Measurements from ENCODE around the gene MAP3K9.

MAP3K9 gene

GRCh38 chr14:70785556-70785955 is 23.8 kb downstream of the MAP3K9 start:
- no peak for DNase-seq (ENCODE audit: low read depth in 2 of 2)

DNA sequence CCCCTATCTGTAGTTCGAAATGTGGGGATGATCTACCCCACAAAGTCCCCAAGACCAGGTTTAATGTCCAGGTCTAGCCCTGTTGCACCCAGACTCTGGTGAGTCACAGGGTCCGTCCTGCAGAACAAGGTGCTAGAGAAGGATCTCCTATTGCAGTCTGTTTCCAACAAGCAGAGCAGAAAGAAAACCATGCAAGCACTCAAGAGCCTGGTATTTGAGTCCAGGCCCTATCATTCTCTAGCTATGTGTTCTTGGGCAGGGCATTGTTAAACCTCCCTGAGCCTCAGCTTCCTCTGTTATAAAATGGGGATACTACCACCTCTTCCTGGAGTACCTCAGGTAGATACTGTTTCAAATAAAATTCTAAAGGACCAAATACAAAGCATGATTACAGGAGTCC is 24.4 kb downstream of the MAP3K9 start:
- DNase-seq (ENCODE audit: low read depth in 2 of 2) = no peak

GRCh38 chr14:70782361-70782760 is 27.0 kb downstream of the MAP3K9 start:
- DNase-seq (ENCODE audit: low read depth in 2 of 2) = no peak

- DNase-seq (ENCODE audit: low read depth in 2 of 2) = no peak
These were observed 28.8 kb downstream of the MAP3K9 start for GRCh38 chr14:70780396-70781075.

DNA sequence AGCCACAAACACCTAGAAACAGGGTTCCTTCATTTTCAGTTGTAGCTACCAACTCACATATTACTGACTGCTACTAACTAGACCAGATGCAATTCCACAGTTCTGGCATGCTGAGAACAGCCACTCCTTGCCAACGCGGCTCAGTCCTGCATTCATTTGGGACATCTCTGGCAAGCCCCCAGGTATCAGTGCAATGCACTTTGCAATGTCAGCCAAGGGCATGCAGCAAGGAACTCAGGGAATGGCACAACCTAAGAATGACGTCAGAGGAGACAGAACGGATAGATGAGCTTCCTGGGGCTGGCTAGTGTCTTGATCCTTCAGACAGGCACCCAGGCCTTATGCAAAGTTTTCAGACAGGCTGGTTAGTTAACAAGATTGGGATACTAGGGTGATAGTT is 29.6 kb downstream of the MAP3K9 start:
- no peak for DNase-seq (ENCODE audit: low read depth in 2 of 2)

DNA sequence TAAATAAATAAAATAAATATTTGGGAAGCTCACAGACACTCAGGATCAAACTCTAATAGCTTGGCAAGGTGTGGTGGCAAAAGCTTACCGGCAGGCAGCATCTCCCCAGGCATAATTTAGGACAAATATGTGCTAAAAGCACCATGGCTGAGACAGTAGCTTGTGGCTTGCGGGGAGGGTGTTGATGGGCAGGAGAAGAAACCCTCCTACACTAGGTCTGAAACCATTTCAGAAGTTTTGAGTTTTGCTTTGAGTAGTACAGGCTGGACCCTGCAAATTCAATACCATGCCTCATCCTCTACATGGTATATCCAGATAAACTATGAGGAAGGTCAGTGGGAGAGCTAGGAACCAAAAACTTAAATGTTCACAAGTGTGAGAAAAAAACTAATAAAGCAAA is 33.1 kb downstream of the MAP3K9 start:
- no peak for DNase-seq (ENCODE audit: low read depth in 2 of 2)

DNA sequence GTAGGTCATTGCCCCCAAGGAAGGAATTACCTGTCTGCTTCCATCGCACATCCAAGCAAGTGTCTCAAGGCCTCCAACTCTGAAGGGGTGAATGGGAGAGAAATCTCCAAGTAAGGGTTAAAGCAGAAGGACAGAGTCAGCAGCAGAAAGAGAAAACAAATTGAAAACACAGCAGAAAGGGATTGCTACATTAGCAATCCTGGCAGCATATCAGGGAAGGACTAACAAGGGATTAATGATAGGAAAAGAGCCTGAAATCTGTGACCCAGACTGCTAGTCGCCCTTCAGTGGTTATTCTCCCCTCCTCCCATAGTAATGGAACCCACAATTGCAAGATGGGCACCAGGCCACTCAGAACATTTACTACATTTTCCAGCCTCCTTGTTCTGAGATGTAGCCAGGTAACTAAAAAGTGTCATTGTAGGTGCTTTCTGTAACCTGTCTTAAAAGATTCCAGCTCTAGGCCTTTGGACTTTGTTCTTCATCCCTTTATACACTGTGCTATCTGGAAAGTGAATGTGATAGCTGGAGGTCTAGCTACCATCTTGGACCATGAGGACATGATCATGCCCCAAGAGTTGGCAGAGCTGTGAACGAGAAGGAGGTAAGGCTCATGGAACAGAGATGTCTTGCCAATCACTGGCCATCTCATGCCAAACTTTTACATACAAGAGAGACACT is 36.0 kb downstream of the MAP3K9 start:
- no peak for DNase-seq (ENCODE audit: low read depth in 2 of 2)

DNA sequence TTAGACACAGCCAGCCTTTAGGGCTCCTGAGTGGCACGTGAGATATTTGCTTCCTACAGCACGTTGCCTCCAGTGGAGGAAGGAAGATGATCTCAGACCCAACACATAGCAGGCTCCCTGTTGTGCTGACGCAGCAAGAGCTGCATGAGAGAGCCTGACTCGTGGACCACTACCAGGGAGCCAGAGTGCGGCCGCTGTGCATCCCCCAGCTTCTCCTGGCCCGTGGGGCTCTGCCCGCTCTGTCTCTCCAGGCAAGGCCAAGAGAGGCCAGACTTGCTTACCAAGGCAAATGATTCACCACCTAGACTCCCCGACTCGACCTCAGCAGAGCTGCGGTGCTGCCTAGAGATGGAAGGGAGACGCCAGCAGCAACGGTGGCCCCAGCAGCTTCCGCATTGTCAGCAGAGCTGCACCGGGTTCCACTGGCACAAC is 37.5 kb downstream of the MAP3K9 start:
- DNase-seq (ENCODE audit: low read depth in 2 of 2) = no peak

- no peak for DNase-seq (ENCODE audit: low read depth in 2 of 2)
These were observed 38.8 kb downstream of the MAP3K9 start for GRCh38 chr14:70770490-70770889.

- DNase-seq (ENCODE audit: low read depth in 2 of 2) = no peak
These were observed 49.9 kb downstream of the MAP3K9 start for GRCh38 chr14:70759398-70759797.

DNA sequence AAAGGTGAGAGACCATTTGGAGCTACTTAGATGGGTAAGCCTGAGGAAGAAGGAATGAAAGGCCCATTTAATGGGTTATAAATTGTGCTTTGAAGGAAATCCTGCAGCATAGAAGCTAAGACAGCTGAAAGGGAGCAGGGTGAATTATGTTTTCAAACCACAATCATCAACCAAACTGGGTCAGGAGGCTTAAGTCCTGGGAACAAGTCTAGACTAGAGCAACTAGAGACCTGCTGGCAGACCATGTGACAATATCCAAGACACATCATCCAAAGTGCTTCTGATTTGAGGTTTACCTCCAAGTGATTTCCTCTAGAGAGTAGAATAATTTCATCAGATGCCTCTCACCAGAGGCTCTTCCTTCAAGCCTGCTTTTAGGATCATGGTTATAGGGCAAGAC is 53.7 kb downstream of the MAP3K9 start:
- DNase-seq (ENCODE audit: low read depth in 2 of 2) = no peak

DNA sequence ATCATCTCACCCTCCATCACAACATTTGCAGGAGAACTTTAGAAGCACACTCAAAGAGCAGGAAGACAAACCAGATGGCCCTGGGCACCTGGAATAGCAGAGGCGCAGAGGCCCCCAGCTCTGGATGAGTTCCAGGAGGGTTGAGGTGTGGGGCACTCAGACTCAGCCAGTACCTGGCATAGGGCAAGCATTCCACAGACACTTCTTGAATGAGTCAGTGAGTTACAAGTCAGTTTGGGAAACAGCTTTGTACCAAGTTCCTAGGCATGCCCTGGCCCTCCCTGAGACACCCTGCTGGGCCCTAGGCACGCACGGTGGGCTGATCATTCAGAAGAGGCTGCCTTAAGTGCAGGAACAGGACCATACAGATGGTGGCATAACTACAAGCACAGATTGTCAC is 54.3 kb downstream of the MAP3K9 start:
- no peak for DNase-seq (ENCODE audit: low read depth in 2 of 2)

GRCh38 chr14:70753518-70753953 is 55.8 kb downstream of the MAP3K9 start:
- no peak for DNase-seq (ENCODE audit: low read depth in 2 of 2)

GRCh38 chr14:70748422-70748821 is 60.9 kb downstream of the MAP3K9 start:
- DNase-seq (ENCODE audit: low read depth in 2 of 2) = no peak

DNA sequence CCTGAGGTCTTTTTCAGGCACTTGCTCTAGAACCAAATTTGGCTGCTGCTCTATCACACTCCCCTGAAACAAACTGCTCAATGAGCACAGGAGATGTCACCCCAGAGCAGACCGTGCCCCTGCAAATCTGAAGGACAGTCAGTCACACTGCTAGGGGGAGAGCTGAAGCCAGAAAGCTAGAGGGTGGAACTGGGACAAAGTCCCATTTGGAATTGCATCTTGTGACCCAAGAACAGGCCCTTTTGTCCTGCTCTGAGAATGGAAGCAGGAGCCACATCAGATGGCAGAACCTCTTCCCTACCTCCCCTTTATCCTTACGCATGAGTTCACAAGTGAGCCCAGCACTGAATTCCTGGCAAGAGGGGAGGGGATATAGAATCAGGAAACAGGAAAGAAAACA is 64.7 kb downstream of the MAP3K9 start:
- DNase-seq (ENCODE audit: low read depth in 2 of 2) = no peak

DNA sequence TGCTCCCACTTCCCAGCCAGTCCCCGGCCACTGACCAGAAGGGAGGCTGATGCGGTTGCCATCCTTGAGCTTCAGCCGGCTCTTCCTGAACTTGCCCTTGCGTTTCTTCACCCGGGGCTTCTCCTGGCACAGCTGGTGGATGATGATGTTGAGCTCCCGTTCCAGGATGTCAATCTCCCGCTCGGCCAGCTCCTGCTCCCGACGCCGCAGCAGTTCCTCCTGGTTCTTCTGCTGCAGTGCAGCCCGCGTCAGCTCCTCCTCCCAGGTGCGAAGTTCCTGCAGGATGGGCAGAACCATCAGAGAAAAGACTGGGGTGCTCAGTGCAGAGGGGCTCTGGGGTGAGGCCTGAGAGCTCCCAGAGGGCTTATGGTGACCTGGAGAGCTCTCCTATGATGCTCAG is 67.0 kb downstream of the MAP3K9 start:
- DNase-seq (ENCODE audit: low read depth in 2 of 2) = no peak

GRCh38 chr14:70741482-70741881 is 67.8 kb downstream of the MAP3K9 start:
- no peak for DNase-seq (ENCODE audit: low read depth in 2 of 2)

DNA sequence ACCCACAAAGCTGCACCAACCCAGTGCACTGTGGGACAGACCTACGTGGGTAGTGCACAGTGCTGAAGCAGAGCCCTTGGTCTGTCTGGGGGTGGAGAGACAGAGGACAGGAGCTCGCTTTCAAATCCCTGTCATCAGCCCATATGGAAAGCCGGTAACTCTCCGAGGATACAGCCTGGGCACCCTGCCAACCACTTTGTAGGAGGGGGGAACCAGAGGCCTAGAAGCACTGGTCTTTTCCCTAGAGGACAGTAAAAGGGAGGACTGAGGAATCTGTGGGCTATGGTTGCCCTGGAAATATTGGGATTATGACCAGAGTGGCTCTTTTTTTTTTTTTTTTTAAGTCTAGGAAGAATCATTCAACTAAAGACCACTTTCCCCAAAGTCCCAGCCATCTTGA is 74.3 kb downstream of the MAP3K9 start:
- DNase-seq (ENCODE audit: low read depth in 2 of 2) = no peak

DNA sequence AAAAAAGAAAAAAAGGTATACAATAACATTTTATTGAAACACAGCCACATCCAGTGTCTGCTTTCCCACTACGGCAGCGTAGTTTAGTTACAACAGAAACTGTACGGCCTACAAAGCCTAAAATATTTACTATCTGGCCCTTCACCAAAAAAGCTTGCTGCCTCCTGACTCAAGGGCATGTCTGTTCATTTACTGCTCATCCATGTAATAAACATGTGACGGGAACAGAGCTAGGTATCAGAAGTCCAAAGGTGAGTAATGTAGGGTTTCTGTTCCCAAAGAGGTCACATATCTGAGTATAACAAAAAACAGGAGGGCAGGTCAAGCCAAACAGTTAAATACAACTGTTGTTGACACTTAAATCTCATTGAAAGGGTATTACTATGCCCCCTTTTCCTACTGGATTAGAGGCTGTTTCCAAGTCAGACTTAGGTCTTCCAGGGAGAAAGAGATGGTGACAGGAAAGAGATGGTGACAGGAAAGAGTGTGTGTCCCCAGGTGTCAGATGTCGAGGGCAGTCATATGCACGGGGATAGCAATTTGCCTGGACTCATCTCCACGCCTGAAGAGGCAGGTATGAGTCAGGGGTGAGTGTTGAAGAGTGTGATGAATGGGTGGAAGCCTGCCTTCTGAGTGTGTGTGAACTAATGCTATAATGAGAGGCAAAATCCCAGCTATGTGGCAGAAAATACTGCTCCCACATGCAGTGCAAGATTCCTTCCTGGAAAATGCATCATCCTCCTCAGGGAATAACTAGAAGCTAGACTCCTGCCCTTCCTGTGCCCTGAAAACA is 77.7 kb downstream of the MAP3K9 start:
- no peak for DNase-seq (ENCODE audit: low read depth in 2 of 2)

- no peak for DNase-seq (ENCODE audit: low read depth in 2 of 2)
These were observed 78.9 kb downstream of the MAP3K9 start for GRCh38 chr14:70730393-70730792.

DNA sequence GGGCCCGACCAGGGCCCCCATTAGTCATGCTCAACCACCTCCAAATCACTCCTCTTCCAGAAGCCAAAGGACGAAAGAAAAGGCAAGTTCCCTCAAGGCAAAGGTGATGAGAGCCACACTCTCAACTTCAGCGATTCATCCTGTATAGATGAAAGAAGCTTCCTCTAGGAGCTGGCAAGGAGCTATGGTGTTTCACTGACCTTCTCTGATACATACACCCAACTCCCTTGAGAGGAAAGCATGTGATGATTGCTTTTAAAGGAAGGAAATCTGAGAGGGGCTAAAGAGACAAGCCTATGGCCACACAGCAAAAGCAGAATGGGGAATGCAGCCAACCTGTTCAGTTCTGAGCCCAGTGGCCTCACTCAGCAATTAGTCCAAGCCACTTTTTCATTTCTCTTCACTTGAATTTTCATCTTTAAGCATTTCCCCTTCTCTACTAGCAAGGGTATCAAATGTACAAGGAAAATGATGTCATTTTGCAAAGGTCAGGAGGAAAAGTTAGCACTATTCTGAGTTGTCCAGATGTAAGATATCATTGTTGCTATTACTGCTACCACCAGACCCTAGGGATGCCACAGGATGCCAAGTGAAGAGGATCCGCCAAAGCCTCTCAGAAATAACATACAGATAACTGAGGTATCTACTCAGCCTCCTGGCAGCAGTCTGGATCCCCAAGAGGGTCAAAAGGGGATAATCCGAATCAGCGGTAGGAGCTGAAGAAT is 82.5 kb downstream of the MAP3K9 start:
- no peak for DNase-seq (ENCODE audit: low read depth in 2 of 2)

- DNase-seq (ENCODE audit: low read depth in 2 of 2) = no peak
These were observed 84.4 kb downstream of the MAP3K9 start for GRCh38 chr14:70724944-70725343.
